Colonic mucosa (tissue), 4 donors: Measurements from ENCODE around the gene TRPC6. TPM values are rescaled to one million over a fixed set of nuclear protein-coding genes. Genes with fewer than 3 reads are reported as not detected.
"Not testable (repeated sequence)": the region's sequence is repeated elsewhere in the genome, so short reads cannot be mapped to it uniquely, and the experiment has no call there.

Experiments
- DNase-seq: peaks from one replicate; pipeline ENCODE4 v3.0.0-alpha.2; 2020
- H3K27ac ChIP-seq: fragments of 200-600 bp; one replicate; pipeline ENCODE4 v1.8.0; 2021
- H3K27me3 ChIP-seq: fragments of 200-600 bp; one replicate; pipeline ENCODE4 v1.8.0; 2021
- H3K36me3 ChIP-seq: fragments of 200-600 bp; one replicate; pipeline ENCODE4 v1.8.0; 2021
- H3K4me1 ChIP-seq: fragments of 200-600 bp; one replicate; pipeline ENCODE4 v1.8.0; 2021; ENCODE audit warnings: mild to moderate bottlenecking
- H3K4me3 ChIP-seq: fragments of 200-600 bp; one replicate; pipeline ENCODE4 v1.8.0; 2021
- H3K9ac ChIP-seq, 2 donors: one replicate each; pipeline ENCODE4 v1.7.0; 2013; ENCODE audit warnings: control low read depth in 2 of 2, low read depth in 2 of 2, low read length in 2 of 2
- H3K9me3 ChIP-seq: fragments of 200-600 bp; one replicate; pipeline ENCODE4 v1.8.0; 2021
- CTCF ChIP-seq: fragments of 200-600 bp; IDR thresholded peaks from one replicate; pipeline ENCODE4 v1.8.0; 2022; ENCODE audit warnings: antibody characterized with exemption, mild to moderate bottlenecking
- intact Hi-C: fragments of 100-400 bp; cut with DNase I; formaldehyde crosslinking; loops from one replicate; pipeline ENCODE4 v1.14.1; 2022
- total RNA-seq, 2 donors: library from RNA; stranded (reverse); fragmentation: NEBNext Ultra II Directional in 1 of 2; extraction: Animal tissue kit (Norgen Biotek cat#: 25700) in 1 of 2; gene quantifications; one replicate each; pipeline ENCODE4 v1.2.1, GENCODE V29; 2021
- donor health status: healthy.
- donor health status: DM: no; HTN: no; CAD: no.
- donor health status: DM: no; HTN: no; CAD: no.

The TRPC6 gene
- total RNA-seq, 2 donors from 2014 or later = 0.37 to 0.96 TPM

- intact Hi-C loops = no loop called here
Measured at GRCh38 chr11:101442171-101442570, 141.6 kb downstream of the TRPC6 start.

GRCh38 chr11:101441747-101442146, 142.1 kb downstream of the TRPC6 start:
- Histone ChIP-seq H3K4me1 (no peaks in the 10 kb centered on the region), H3K4me3 (no peak overlapping the region), H3K9ac (no peak overlapping the region), H3K36me3 (no peaks in the 10 kb centered on the region), H3K9me3 (no peaks in the 10 kb centered on the region), H3K27ac (no peak overlapping the region), H3K27me3 (no peaks in the 10 kb centered on the region)
- no peak for TF ChIP-seq CTCF
- no peak for DNase-seq
- intact Hi-C loops = no loop called here

More at GRCh38 chr11:101442171-101442570, 141.6 kb downstream of the TRPC6 start:
- TF ChIP-seq CTCF = no peak
- no peaks in the 10 kb centered on the region for H3K9me3 ChIP-seq
- H3K4me3 ChIP-seq = no peak overlapping the region
- H3K27me3 ChIP-seq = no peaks in the 10 kb centered on the region
- no peak overlapping the region for H3K27ac ChIP-seq
- no peaks in the 10 kb centered on the region for H3K36me3 ChIP-seq
- H3K4me1 ChIP-seq = no peaks in the 10 kb centered on the region
- H3K9ac ChIP-seq = no peak overlapping the region
- no peak for DNase-seq

GRCh38 chr11:101439488-101439887, 144.3 kb downstream of the TRPC6 start:
- intact Hi-C loops = loop anchor here (10.0 kb wide), 1 partner anchor 455 kb away; no protein-coding TSS in a partner anchor
- no peaks in the 10 kb centered on the region for H3K4me1 ChIP-seq
- no peak overlapping the region for H3K9ac ChIP-seq
- TF ChIP-seq CTCF = no peak
- no peak overlapping the region for H3K27ac ChIP-seq
- H3K4me3 ChIP-seq = no peak overlapping the region
- no peak for DNase-seq
- no peaks in the 10 kb centered on the region for H3K36me3 ChIP-seq
- H3K9me3 ChIP-seq = no peaks in the 10 kb centered on the region
- H3K27me3 ChIP-seq = no peaks in the 10 kb centered on the region

- not testable (repeated sequence) for DNase-seq, H3K36me3 ChIP-seq, H3K9me3 ChIP-seq, H3K27ac ChIP-seq, H3K4me3 ChIP-seq, H3K27me3 ChIP-seq, H3K4me1 ChIP-seq, H3K9ac ChIP-seq
- intact Hi-C loops = loop anchor here (10.0 kb wide), 1 partner anchor 454 kb away; no protein-coding TSS in a partner anchor
Measured at GRCh38 chr11:101438708-101439107, 145.1 kb downstream of the TRPC6 start.

- no peak overlapping the region for H3K4me3 ChIP-seq
- no peak for TF ChIP-seq CTCF
- no peaks in the 10 kb centered on the region for H3K9me3 ChIP-seq
- no peak overlapping the region for H3K27ac ChIP-seq
- DNase-seq = no peak
- intact Hi-C loops = loop anchor here (10.0 kb wide), 1 partner anchor 453 kb away; no protein-coding TSS in a partner anchor
- H3K36me3 ChIP-seq = no peaks in the 10 kb centered on the region
- no peak overlapping the region for H3K9ac ChIP-seq
- H3K27me3 ChIP-seq = no peaks in the 10 kb centered on the region
- no peaks in the 10 kb centered on the region for H3K4me1 ChIP-seq
Measured at GRCh38 chr11:101438126-101438525, 145.7 kb downstream of the TRPC6 start.

- no peaks in the 10 kb centered on the region for H3K4me1 ChIP-seq
- DNase-seq = peak; percentile 41
- no peaks in the 10 kb centered on the region for H3K9me3 ChIP-seq
- no peak overlapping the region for H3K4me3 ChIP-seq
- peak; percentile 39 for TF ChIP-seq CTCF
- no peak overlapping the region for H3K9ac ChIP-seq
- H3K36me3 ChIP-seq = no peaks in the 10 kb centered on the region
- H3K27ac ChIP-seq = no peak overlapping the region
- H3K27me3 ChIP-seq = no peaks in the 10 kb centered on the region
- intact Hi-C loops = loop anchor here (10.0 kb wide), 1 partner anchor 452 kb away; no protein-coding TSS in a partner anchor
Measured at GRCh38 chr11:101436511-101437142, 147.2 kb downstream of the TRPC6 start.
